ENCODE data around the gene MAMLD1.
A peak's percentile ranks its signal among the peaks of the same experiment; 100 is the strongest.

Gene MAMLD1

DNA sequence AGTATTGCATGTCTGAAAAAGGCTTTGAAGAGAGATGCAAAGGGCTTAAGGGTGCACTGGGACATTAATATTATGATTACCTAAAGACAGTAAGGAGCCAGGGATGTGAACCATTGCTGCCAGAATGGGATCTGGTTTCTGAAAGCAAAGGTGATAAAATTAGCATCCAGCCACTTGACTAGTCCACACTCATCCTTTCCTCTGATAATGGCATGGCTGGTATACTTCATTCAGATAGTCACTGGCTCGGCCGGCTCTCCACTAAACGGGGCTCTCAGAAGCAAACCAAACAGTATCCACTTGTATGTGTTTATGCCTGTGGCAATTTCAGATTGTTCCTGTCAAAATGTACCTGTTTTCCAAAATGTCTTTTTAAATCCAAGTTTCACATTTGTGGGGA lies 46.4 kb downstream of the MAMLD1 start:
- no peak for DNase-seq

DNA sequence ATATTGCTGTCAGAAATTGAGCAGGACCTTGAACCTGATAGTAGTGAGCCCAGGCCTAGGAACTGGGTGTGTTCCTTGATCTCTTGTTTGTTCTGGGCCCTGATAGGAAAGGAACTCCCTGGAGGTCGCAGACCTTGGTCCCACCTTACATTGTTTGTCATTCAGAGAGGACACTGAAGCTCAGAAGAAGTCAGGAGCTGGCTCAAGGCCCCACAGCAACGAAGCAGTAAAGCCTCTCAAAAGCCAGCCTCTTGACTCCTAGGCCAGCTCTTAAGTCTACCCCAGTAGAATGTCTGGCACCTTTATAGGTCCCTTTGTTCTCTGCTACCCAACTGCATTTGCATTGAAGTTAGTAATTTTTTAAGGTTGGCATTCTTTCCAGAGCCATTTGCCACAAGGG lies 46.8 kb downstream of the MAMLD1 start:
- no peak for DNase-seq

DNA sequence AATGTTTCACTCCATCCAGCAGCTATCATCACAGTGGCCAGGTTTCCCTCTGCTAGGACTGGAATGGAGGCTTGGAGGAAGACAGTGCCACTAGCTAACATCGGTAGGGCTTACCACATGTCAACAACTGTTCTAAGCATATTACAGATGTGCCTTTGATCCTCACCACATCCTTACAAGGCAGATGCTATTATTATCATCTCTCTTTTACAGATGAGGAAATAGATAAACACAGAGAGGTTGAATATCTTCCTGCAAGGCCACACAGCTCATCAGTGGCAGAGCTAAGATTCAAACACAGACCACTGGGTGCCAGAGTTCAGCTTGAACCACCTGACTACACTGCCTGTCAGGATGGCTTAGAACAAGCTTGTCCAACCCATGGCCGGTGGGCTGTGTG lies 47.4 kb downstream of the MAMLD1 start:
- DNase-seq = no peak

DNA sequence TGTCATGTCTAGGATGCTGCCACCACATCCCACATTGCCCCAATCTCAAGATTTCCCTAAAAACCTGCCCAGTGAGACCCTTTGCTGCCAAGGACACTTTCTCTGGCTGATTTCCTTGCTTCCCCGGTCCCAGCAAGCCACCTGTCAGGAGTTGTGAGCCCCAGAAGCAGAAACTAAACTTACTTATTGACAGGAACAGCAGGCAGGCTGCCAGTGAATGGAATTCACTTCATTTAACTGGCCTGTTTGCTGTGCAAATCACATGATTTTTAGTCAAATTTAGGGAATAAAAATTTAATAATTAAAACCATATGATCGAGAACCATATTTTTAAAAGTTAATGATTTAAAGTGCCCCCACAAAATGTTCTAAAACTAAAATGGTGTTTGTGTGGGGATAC lies 48.5 kb downstream of the MAMLD1 start:
- DNase-seq = no peak

DNA sequence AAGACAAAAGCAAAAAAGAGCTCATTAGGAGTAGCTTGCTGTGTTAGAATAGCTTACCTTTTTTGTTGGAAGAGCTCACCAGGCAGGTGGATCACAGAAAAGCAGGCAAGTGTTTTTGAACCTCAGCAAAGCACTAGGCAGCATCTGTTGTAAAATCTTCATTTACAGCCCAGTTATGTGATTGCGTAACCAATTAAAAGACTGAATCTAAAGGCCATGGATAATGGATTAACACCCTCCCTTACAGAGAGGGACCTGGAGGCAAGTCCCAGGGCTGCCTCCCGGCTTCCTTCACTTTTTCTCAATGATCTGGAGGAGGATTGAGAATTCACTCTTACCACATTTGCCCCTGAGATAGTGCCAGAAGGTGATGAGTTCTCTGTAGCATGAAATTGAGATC lies 51.1 kb downstream of the MAMLD1 start:
- no peak for DNase-seq

DNA sequence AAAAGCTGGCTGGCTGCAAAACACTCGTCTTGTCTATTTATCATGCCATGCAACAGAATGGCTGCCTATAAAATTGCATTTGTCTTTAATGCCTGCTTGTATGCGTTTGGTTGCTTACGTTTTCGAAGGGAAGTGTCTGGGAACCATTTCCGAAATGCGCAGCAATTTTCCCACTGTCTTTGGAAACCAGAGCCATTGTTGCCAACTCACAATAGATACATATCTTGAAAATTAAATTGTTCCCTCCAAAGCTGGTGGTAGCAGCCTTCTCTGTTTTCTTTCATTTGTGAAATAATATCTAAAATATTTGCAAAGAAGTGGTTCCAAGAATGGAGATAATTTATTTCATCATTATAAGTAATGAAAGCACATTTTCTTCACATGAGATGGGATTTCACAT lies 53.4 kb downstream of the MAMLD1 start:
- no peak for DNase-seq

DNA sequence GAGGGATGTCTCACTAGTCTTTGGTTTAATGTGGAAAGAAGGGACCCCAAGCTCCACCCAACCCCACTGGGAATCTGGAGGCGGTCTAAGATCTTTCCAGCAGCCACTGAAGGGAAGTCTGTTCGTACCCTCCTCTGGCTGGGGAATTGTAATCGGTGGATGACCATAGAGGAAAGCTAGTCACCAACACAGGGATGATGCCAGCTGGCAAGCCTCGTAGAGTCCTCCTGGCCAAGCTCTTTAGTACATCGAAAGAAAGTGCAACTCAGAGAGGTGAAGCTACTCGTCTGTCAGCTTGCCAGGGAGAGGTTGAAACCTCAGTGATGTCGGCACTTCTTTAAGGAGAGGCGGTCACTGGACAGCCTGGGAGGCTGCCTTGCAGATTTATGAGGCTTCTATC lies 58.7 kb downstream of the MAMLD1 start:
- DNase-seq = no peak

DNA sequence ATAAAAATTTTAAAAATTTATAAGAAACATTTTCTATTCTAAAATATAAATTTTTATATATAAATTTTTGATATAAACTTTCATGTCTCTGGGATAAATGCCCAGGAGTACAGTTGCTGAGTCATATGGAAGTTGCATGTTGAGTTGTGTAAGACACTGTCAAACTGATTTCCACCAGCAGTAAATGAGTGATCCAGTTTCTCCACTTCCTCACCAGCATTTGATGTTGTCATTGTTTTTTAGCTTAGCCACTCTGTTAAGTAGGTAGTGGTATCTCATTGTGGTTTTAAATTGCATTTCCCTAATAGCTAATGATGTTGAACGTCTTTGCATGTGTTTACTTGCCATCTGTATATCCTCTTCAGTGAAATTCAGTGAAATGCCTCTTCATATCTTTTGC lies 66.5 kb downstream of the MAMLD1 start:
- peak; percentile 64 for DNase-seq

DNA sequence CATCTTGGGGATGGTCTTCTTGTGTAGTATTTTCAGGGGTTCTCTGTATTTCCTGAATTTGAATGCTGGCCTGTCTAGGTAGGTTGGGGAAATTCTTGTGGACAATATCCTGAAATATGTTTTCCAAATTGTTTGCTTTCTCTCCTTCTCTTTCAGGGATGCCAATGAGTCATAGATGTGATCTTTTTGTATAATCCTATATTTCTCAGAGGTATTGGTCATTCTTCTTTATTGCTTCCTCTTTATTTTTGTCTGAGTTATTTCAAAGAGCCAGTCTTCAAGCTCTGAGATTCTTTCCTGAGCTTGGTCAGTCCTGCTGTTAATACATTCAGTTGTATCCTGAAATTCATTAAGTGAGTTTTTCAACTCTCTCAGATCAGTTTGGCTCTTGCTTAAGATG lies 73.1 kb downstream of the MAMLD1 start:
- DNase-seq = no peak

DNA sequence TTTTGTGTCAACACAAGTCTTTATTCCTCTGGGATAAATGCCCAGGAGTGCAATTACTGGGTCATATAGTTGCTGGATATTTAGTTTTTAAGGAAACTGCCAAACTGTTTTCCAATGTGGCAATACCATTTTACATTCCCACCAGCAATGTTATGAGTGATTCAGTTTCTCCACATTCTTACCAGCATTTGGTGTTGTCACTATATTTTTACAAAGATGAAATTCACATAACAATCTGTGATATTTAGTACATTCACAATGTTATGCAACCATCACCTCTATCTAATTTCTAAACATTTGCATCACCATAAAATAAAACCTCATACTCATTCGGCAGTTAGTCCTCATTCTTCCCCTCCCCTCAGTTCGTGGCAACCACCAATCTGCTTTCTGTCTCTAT lies 75.0 kb downstream of the MAMLD1 start:
- no peak for DNase-seq

DNA sequence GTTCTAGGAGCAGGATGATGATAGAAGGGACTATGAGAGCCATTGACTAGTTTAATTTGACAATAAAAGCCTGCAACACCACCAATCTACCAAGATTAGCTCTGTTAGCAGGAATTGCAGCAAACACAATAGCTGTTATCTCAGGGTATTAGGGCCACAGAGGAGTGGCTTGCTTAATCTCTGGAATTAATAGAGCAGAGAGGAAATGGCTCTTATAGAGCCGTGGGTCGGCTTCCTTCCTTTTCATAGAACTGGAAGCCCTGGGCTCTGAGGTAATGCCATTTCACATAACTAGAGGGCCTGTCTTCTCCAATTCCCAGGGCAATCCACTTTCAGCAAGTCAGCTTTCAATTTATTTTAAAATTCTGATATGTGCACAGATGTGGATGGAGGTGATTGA lies 83.0 kb downstream of the MAMLD1 start:
- DNase-seq = no peak

DNA sequence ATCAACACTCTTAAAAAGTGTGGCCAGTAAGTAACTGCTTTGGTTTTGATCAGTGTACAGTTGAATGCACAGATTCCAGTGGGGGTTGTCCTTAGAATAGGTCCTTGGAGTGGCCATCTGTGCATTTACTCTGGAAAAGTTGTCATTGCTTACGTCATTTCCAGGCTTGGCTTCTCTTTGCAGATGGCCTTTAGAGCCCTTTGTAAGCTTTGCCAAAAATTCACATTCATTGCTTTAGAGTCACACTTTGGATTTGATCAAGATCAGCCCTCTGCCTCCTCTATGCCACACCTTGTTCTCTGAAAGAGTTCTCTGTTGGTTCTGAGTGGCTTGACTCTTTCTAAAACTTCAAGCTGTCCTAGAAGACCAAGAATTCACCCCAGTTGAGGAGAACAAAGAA lies 83.9 kb downstream of the MAMLD1 start:
- DNase-seq = no peak

DNA sequence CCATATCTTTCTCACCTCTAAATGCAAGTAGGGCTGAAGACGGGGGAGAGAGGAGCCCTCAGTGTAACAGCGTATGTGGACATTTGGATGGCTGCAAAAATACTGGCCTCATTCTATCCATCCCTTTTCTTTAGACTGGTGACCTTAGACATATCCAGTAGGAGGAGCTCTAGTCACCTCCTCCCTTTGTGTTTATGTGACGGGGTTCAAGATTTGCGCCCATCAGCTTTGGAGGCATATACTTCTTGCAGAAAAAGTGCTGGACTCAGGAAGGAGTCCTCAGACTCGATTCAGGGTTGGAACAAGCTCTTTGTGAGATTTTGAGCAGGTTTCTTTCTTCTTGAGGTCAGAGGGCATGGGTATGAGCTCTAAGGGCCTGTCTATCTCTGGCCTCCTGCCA lies 86.2 kb downstream of the MAMLD1 start:
- DNase-seq = no peak

DNA sequence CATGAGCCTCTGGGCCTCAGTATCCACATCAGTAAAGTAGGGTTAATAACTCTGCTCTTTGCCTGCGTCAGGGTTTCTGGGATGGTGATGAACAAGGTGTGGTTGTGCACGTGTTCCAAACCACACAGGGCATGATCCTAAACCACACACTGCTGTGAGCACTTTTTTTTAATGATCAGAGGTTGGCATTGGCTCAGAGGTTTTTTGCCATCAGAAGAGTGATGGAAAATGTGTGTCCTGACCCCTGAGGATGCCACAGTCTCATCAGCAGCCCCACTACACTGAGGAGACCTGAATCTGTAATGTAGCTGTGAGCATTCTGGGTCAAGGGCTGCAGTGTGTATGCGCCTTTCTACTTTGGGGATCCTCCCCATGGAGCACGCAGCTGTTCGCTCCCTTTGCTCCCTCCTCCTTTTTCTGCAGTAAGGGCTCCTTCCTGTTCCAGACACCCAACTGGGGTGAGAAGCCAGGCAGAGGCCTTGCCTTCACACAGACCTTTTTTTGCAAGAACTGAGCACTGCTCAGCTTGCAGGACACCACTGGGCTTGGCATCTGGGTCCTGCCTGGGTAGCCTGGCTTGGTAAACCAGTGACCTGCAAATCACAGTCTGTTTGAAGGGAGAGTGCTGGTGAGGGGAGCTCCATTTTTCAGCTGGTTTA lies 87.5 kb downstream of the MAMLD1 start:
- no peak for DNase-seq

DNA sequence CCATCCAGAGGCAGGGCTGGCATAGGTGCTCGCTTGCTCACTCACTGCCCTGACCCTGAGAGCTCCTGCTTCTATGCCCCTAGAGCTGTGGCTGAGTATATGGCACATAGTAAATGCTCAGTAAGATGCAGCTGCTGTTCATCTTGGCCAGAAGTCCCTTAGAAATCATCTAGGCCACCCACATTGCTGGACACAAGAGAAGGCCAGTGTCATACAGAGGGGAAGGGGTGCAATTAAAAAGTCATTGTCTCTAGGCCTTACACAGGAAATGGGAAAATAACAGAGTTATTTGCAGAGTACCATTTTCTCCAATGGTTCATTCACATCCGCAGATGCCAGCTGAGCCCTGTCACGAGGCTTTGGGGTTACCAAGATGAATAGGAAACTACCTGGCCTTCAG lies 88.8 kb downstream of the MAMLD1 start:
- DNase-seq = no peak

DNA sequence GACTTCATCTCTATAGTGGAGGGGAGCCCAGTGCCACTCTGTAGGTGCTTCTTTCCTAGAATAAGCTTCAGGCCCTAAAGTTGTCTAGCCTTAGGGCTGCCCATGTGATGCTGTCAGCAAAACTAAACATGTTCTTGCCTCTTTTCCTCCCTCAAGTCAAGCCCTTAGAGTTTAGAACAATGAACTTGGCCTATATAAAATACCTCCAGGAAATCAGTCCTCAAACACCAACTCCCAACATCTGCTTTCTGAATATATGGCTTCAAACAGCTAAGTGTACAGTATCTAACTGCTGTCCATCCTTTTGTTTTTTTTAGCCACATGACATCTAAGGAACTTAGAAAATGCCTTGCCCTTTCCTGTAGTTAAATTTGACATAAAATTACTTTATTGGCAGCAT lies 91.0 kb downstream of the MAMLD1 start:
- no peak for DNase-seq

DNA sequence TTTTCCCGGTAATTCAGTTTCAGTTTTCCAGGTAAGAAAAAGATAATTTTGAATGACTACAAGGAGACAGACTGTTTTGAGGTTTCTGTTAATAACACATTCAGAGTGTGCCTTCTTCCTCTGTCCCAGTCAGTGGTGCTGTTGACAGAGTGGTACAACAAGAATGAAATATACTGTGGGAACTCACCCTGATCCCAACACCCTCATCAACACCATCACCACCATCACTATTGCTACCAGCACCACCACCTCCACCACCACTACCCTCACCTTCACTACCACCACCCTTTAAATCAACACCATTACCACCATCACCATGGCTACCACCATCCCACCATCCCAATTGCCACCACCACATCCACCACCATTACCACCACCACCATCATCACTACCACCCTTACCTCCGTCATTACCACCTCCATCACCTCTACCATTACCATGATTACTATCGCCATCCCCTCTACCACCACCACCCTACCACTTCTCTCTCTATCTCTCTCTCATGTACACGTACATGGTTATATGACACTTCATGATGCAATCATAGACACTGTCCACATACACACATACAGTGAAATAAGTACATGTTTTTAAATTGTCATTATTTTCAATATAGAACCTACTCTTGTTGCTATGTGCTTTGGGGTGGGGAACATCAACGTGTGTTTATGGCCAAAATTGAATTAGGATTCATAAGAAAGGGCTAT lies 91.5 kb downstream of the MAMLD1 start:
- no peak for DNase-seq

DNA sequence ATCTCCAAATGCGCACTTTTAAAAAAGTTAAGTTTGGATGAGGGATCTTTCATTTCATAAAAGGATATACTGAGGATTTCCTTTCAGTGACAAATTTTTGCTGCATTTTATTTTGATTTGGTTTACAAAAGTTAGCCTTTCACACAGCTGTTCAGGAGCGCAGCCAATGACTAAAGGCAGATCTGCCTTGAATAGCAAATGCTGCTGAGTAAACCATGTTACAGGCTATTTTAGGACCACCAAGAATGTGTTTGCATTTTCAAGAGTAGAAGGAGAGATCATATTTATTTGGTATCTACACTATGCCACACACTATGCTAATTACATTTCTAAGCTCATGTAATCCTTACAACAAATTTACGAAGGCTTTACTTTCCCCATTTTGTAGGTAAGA lies 92.1 kb downstream of the MAMLD1 start:
- no peak for DNase-seq

DNA sequence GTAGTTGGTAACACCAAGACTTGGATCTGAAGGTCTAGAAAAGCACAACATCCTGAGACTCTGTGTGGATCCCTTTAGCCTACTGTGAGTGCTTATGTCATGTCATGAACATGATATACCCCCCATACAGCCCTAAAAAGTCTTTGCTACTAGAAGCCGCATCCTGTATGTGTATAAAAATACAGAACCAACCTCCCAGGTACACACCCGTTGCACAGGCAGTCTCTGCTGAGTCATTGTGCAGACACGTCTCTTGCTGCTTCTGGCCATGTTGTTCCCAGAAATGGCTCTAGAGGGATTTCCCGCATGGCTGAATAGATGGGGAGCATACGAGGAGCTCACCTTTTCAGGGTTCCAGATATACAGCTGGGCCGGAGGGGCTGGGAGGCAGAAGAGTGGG lies 93.3 kb downstream of the MAMLD1 start:
- DNase-seq = no peak

DNA sequence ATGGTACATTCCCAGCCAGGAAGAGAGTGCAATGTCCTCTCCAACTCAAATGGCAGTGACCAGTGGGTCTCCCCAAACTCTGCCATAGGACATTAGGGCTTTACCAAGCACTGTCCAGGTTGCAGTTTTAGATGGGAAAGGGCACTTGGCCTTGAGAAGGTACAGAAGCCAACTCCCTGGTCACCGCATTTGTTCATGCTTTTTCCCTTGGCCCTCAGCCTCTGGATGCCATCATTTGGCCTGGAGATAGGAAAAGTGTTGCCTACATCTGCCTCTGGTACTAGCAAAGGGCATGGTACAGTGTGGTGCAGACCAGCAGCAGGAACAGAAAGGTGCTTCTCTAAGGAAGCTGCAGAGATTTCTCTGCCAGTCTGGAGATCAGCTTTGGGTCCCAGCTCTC lies 93.8 kb downstream of the MAMLD1 start:
- no peak for DNase-seq

DNA sequence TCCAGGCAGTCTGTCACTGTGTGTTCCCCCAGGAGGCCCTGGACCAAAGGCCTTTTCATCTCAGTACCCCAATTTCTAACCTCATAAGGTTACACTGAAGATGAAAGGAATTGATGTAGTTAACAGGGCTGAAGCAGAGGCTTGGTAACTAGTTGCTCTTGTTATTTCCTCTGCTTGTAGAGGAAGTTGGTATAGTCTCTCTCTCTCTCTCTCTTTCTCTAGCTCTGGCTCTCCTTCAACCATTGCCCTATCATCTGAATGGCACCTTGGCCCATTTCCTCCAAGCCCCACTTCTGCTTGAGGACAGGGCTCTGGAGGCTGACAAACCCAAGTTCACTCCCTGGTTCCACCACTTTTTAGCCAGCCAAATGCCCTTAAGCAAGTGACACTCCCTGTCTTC lies 96.1 kb downstream of the MAMLD1 start:
- no peak for DNase-seq

DNA sequence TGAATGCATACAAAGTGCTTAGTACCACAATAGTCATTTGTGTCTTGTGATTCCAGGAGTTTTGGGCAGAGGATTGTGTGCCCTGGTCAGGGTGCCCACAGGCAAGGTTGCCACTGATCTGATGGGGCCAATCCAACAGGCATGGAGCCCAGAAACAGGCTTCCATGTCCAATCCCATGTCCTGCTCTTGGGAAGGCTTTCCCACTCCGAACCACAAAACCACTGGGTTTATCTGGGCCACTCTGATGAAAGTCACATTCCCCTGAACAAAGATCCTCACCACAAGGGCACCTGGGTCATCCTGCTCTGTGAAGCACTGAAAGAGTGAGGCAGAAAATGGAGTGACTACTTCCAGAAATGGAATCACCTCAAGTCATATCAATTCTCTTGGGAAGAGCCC lies 96.9 kb downstream of the MAMLD1 start:
- no peak for DNase-seq

DNA sequence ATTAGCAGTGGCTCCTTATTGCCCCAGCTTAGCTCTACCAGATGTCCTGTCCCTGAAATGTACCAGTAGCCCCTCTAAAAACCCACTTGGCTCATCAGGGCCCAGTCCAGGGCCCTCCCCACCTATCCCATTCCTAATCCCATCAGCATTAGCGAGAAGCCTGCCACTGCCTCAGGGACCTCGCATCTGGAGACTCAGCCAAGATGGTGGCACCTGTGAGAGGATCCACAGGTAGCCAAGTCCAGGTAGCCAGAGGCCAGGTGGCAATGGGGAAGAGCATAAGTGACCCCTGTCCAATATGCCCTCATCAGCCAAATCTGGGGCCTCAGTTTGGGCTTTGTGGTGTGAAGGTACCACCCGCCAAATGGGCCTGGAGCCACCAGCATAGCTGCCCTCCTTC lies 97.7 kb downstream of the MAMLD1 start:
- DNase-seq = no peak

DNA sequence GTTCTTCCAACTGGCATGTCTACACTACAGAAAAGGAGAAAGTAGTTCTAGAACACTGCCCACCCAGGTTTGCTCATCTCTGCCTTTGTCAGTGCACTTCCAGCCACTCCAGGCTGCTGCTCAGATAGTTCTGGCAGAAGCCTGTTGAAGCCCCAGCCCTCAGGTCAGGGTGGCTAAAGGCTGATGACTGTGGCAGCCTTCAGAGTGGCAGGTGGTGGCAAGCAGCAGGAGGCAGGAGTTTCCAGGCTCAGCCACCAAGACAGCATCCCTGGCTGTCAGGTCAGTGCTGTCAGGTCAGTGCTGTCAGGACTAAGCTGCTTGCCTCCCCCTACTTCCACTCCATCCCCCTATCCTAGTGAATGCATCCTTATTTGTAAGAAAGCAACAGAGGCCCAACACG lies 100.4 kb downstream of the MAMLD1 start:
- no peak for DNase-seq

DNA sequence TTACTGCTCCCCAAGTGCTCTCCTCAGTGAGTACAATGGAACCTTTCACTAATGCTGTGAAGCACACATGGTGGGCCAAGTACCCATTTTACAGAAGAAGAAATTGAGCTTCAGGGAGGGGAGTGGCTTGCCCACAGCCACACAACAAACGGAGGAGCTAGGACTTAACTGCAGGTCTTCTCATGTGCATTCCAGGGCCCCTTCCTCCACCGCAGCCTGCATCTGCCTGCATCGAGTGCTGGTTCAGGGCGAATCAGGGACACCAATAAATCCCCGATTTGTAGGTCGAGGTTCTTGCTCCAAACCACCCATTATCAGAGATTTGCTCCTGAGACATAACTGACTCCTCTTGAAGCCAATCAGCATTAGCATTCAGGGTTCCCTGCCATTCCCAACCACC lies 100.9 kb downstream of the MAMLD1 start:
- DNase-seq = no peak

Measured in NCI-H226 (cell line).